Thyroid gland (tissue), 4 donors: ENCODE measurements around the gene IGFBP2. TPM values are rescaled to one million over a fixed set of nuclear protein-coding genes. Genes with fewer than 3 reads are reported as not detected.
A peak's percentile ranks its signal among the peaks of the same experiment; 100 is the strongest.

Experiments
- DNase-seq, 2 donors: peaks; one replicate each; pipeline ENCODE4 v3.0.0-alpha.2; 2019
- H3K27ac ChIP-seq, 3 donors: fragments of 200-600 bp; sonication (generic); 1 replicate in 2 of 3; 2 replicates in 1 of 3; pipeline ENCODE4 v1.5.1; 2016 to 2019; ENCODE audit warnings: mild to moderate bottlenecking in 1 of 3, moderate library complexity in 1 of 3
- H3K27me3 ChIP-seq: fragments of 200-600 bp; sonication (generic); one replicate; pipeline ENCODE4 v1.5.1; 2019
- H3K36me3 ChIP-seq, 2 donors: fragments of 200-600 bp; sonication (generic); one replicate each; pipeline ENCODE4 v1.5.1; 2016 to 2019
- H3K4me1 ChIP-seq, 2 donors: fragments of 200-600 bp; sonication (generic); one replicate each; pipeline ENCODE4 v1.5.1; 2017 to 2019
- H3K4me3 ChIP-seq, 3 donors: fragments of 200-600 bp; sonication (generic); replicated peaks in 1 of 3; 1 replicate in 2 of 3; 2 replicates in 1 of 3; pipeline ENCODE4 v1.5.1; 2016; ENCODE audit warnings: mild to moderate bottlenecking in 1 of 3
- H3K9me3 ChIP-seq: fragments of 200-600 bp; sonication (generic); one replicate; pipeline ENCODE4 v1.5.1; 2017
- POLR2A ChIP-seq, 2 donors: fragments of 450-650 bp; IDR thresholded peaks; one replicate each; pipeline ENCODE4 v1.6.1; 2017; ENCODE audit warnings: antibody characterized with exemption in 2 of 2, mild to moderate bottlenecking in 2 of 2, moderate library complexity in 1 of 2
- WGBS, 2 donors: methylation state at CpG; one replicate each; pipeline ENCODE4 v1.1.5; 2017; 5-methylcytosine and 5-hydroxymethylcytosine counted together
- intact Hi-C: fragments of 100-400 bp; cut with DNase I; formaldehyde crosslinking; loops from one replicate; pipeline ENCODE4 v1.15.1; 2023
- total RNA-seq, 4 donors: library from RNA; depleted of rRNA; stranded (reverse); fragments of >200 nt; gene quantifications; one replicate each; pipeline ENCODE4 v1.2.3, GENCODE V29; 2016
- TF ChIP-seq, protein P1 (sequence below), 6 experiments: fragments of 200-600 bp in 3 of 6; fragments of 450-650 bp in 3 of 6; sonication (generic) in 3 of 6; IDR thresholded peaks; one replicate each; pipeline ENCODE4 v1.5.1; 2016 to 2019; ENCODE audit warnings: antibody characterized with exemption in 6 of 6, mild to moderate bottlenecking in 2 of 6, inconsistent platforms in 1 of 6, moderate library complexity in 1 of 6

Gene IGFBP2
- total RNA-seq, 4 donors from 2014 or later: 26.5 to 45.0 (median 40.0) TPM

- H3K4me3 ChIP-seq: no peak overlapping the region
- peaks cover 0 to 4% of the 10 kb centered on the region in 2 donors for H3K4me1 ChIP-seq
- no peak for DNase-seq
- intact Hi-C loops: no loop called here
- no peak for TF ChIP-seq POLR2A (IDR thresholded peaks at IDR 0.05)
- TF ChIP-seq, protein P1, sequence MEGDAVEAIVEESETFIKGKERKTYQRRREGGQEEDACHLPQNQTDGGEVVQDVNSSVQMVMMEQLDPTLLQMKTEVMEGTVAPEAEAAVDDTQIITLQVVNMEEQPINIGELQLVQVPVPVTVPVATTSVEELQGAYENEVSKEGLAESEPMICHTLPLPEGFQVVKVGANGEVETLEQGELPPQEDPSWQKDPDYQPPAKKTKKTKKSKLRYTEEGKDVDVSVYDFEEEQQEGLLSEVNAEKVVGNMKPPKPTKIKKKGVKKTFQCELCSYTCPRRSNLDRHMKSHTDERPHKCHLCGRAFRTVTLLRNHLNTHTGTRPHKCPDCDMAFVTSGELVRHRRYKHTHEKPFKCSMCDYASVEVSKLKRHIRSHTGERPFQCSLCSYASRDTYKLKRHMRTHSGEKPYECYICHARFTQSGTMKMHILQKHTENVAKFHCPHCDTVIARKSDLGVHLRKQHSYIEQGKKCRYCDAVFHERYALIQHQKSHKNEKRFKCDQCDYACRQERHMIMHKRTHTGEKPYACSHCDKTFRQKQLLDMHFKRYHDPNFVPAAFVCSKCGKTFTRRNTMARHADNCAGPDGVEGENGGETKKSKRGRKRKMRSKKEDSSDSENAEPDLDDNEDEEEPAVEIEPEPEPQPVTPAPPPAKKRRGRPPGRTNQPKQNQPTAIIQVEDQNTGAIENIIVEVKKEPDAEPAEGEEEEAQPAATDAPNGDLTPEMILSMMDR (IDR thresholded peaks at IDR 0.05): no peak
- 94 to 95% methylated on average over 9 of the region's 9 CpGs for WGBS, 2 donors
- H3K9me3 ChIP-seq: no peaks in the 10 kb centered on the region
- no peaks in the 10 kb centered on the region for H3K27me3 ChIP-seq
- no peak overlapping the region for H3K27ac ChIP-seq
- peaks cover 69 to 82% of the 10 kb centered on the region in 2 donors for H3K36me3 ChIP-seq
Observed at GRCh38 chr2:216677439-216678097, 44.3 kb downstream of the IGFBP2 start.

- intact Hi-C loops: no loop called here
- Histone ChIP-seq H3K36me3 (peaks cover 69 to 80% of the 10 kb centered on the region in 2 donors), H3K4me1 (peaks cover 4 to 5% of the 10 kb centered on the region in 2 donors), H3K9me3 (no peaks in the 10 kb centered on the region), H3K27me3 (no peaks in the 10 kb centered on the region), H3K4me3 (no peak overlapping the region), H3K27ac (no peak overlapping the region)
- WGBS, 2 donors: 92 to 93% methylated on average over 12 of the region's 12 CpGs
- TF ChIP-seq, protein P1 (IDR thresholded peaks at IDR 0.05): no peak
- no peak for TF ChIP-seq POLR2A (IDR thresholded peaks at IDR 0.05)
- no peak for DNase-seq
Observed at GRCh38 chr2:216678098-216678465, 44.9 kb downstream of the IGFBP2 start.

DNA sequence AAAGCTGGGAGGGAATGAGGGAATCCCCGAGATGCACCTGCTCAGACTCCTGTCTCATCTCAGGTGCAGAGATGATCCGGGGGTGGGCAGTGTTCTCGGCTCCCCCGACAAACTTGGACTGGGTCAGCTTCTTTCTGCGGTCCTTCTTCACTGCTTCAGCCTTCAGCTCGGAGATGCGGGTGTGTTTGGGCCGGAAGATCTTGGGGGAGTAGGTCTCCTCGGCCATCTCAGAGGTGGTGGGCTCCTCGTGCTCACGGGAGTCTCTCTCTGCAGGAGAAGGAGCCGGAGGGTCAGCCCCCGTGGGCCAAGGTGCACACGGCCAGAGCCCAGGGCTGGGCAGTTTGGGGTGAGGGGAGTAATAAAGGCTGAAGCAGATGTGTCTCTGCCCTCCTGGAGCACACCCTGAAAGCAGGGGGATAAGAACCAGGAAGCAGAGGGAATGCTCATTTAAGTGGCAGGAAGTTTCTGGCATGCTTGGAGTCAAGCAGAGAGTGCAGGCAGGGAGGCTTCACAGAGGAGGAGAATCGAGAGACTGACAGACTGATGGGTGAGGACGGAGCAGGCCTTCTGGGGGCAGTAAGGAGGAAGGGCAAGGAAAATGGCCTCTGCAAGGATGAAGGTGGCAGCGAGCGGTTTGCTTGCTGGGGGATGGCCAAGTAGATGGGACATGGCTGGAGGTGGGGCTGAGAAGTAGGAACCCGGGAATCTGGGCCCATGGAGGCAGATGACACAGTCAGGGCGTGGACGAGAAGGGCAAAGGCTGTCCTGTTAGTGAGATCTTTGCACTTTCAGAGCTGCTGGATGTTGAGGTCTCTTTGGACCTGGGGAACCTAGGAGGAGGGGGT, 45.8 kb downstream of the IGFBP2 start:
- DNase-seq: no peak
- H3K36me3 ChIP-seq: peaks cover 65 to 78% of the 10 kb centered on the region in 2 donors
- H3K9me3 ChIP-seq: no peaks in the 10 kb centered on the region
- intact Hi-C loops: no loop called here
- H3K27me3 ChIP-seq: no peaks in the 10 kb centered on the region
- H3K4me3 ChIP-seq: no peak overlapping the region
- no peak for TF ChIP-seq POLR2A (IDR thresholded peaks at IDR 0.05)
- TF ChIP-seq, protein P1 (IDR thresholded peaks at IDR 0.05): no peak
- 93% methylated on average over 17 to 21 of the region's 21 CpGs for WGBS, 2 donors
- H3K27ac ChIP-seq: no peak overlapping the region
- peaks cover 4 to 14% of the 10 kb centered on the region in 2 donors for H3K4me1 ChIP-seq

DNA sequence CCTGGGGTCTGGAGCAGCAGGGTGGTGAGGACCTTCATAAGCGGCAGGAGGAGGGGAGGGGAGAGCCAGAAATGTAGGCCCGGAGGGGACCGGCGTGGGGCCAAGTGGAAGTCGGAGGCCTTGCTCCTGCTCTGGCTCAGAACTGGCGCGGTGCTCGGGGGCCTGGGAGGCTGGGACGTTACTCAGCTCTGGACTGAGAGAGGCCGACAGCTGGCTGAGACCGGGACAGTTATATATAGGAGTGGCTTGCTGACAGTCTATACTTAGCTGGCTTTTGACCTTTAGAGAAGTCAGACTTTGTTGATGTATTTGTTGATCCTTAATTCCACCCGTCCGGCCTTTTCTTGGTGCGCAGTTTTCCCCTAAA, 46.4 kb downstream of the IGFBP2 start:
- Histone ChIP-seq H3K27me3 (no peaks in the 10 kb centered on the region), H3K4me3 (no peak overlapping the region), H3K9me3 (no peaks in the 10 kb centered on the region), H3K4me1 (peaks cover 4 to 20% of the 10 kb centered on the region in 2 donors), H3K27ac (peak overlapping the region in 1 of 3 donors; percentile 27), H3K36me3 (peaks cover 59 to 79% of the 10 kb centered on the region in 2 donors)
- no peak for DNase-seq
- WGBS, 2 donors: 82 to 91% methylated on average over 14 of the region's 14 CpGs
- TF ChIP-seq, protein P1 (IDR thresholded peaks at IDR 0.05): no peak
- TF ChIP-seq POLR2A (IDR thresholded peaks at IDR 0.05): no peak
- intact Hi-C loops: loop anchor here (5.0 kb wide), 1 partner anchor 1033 kb away; no protein-coding TSS in a partner anchor
